ENCODE results near the gene KRTAP12-1. TPM values are rescaled to one million over a fixed set of nuclear protein-coding genes. Genes with fewer than 3 reads are reported as not detected.

Gene KRTAP12-1
- total RNA-seq, 1 donor from 2014 or later = not detected

DNA sequence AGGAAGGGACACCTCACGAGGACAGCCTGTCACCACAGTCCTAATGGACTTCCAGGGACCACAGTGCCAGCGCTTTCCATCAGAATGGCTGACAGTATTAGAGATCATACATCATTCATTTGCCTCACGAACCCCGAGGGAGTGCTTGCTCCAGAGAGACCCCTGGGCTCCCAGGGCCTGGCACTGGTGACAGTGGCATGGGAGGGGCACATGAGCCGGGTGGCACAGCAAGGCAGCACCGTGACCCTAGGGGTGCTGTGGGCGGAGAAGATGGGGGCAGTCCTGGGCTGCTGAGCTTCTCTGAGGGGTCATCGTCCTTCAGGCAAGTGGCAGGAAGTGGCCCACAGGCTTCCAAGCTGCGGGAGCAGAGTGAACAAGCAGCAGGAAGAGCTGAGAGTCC, 45.8 kb upstream of the KRTAP12-1 start:
- peaks cover 7% of the 10 kb centered on the region for H3K4me1 ChIP-seq
- no peak overlapping the region for H3K4me3 ChIP-seq
- H3K27ac ChIP-seq (replicated peaks) = no peak overlapping the region
- intact Hi-C loops (cut with micrococcal nuclease) = no loop called here
- TF ChIP-seq, protein P1, sequence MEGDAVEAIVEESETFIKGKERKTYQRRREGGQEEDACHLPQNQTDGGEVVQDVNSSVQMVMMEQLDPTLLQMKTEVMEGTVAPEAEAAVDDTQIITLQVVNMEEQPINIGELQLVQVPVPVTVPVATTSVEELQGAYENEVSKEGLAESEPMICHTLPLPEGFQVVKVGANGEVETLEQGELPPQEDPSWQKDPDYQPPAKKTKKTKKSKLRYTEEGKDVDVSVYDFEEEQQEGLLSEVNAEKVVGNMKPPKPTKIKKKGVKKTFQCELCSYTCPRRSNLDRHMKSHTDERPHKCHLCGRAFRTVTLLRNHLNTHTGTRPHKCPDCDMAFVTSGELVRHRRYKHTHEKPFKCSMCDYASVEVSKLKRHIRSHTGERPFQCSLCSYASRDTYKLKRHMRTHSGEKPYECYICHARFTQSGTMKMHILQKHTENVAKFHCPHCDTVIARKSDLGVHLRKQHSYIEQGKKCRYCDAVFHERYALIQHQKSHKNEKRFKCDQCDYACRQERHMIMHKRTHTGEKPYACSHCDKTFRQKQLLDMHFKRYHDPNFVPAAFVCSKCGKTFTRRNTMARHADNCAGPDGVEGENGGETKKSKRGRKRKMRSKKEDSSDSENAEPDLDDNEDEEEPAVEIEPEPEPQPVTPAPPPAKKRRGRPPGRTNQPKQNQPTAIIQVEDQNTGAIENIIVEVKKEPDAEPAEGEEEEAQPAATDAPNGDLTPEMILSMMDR (IDR thresholded peaks at IDR 0.05; ENCODE audit: borderline replicate concordance) = no peak
- no peak for DNase-seq
- peaks cover 54% of the 10 kb centered on the region for H3K27me3 ChIP-seq (ENCODE audit: low read depth)
- no peaks in the 10 kb centered on the region for H3K9me3 ChIP-seq (replicated peaks)
- H3K36me3 ChIP-seq = no peaks in the 10 kb centered on the region

GRCh38 chr21:44727321-44727720, 45.4 kb upstream of the KRTAP12-1 start:
- DNase-seq = no peak
- Histone ChIP-seq H3K9me3 (replicated peaks) (no peaks in the 10 kb centered on the region), H3K27ac (replicated peaks) (no peak overlapping the region), H3K27me3 (ENCODE audit: low read depth) (peaks cover 58% of the 10 kb centered on the region), H3K4me1 (peaks cover 7% of the 10 kb centered on the region), H3K36me3 (no peaks in the 10 kb centered on the region), H3K4me3 (no peak overlapping the region)
- intact Hi-C loops (cut with micrococcal nuclease) = no loop called here
- TF ChIP-seq, protein P1 (IDR thresholded peaks at IDR 0.05; ENCODE audit: borderline replicate concordance) = no peak

DNA sequence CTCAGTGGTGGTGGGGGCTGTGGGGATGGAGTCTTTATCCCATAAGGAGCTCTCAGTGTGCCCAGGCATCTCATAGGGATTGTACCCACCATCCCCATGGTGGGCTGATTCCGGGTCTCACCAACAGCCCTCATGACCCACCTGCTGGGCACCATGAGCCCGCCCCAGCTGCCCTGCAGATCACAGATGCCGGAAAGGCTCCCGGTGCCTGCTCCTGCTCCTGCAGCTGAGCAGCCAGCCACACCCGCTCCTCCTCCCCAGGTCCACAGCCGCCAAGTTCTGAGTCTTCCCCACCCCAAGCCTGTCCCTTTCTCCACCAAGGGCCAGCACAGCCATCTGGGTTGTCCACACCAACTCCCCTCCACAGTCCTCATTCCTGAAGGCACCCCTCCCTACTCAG, 44.9 kb upstream of the KRTAP12-1 start:
- H3K9me3 ChIP-seq (replicated peaks) = no peaks in the 10 kb centered on the region
- DNase-seq = no peak
- H3K27me3 ChIP-seq (ENCODE audit: low read depth) = peaks cover 63% of the 10 kb centered on the region
- no peak overlapping the region for H3K27ac ChIP-seq (replicated peaks)
- H3K36me3 ChIP-seq = no peaks in the 10 kb centered on the region
- intact Hi-C loops (cut with micrococcal nuclease) = no loop called here
- H3K4me3 ChIP-seq = no peak overlapping the region
- TF ChIP-seq, protein P1 (IDR thresholded peaks at IDR 0.05; ENCODE audit: borderline replicate concordance) = no peak
- peaks cover 7% of the 10 kb centered on the region for H3K4me1 ChIP-seq

- Histone ChIP-seq H3K9me3 (replicated peaks) (no peaks in the 10 kb centered on the region), H3K27me3 (ENCODE audit: low read depth) (peaks cover 69% of the 10 kb centered on the region), H3K4me1 (peaks cover 9% of the 10 kb centered on the region)
These were observed 43.0 kb upstream of the KRTAP12-1 start for GRCh38 chr21:44724926-44725325.

DNA sequence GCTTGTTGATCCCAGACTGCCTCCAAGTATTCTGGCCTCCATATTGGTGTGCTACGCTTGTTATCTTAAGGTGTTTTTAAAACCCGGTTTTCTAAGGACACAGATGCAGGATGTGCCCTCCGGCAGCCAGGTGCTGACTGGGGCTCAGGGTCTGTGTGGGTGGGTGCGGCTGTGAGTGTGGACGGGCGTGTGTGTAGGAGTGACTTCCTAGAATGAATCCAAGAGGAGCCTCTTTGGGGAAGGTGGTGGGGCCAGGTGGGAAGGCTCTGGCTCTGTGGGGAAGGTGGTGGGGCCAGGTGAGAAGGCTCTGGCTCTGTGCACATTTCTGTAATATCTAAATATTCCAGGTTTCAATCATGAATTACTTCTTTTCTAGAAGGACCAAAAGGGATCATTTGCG, 42.2 kb upstream of the KRTAP12-1 start:
- Histone ChIP-seq H3K4me1 (peaks cover 12% of the 10 kb centered on the region), H3K36me3 (no peaks in the 10 kb centered on the region), H3K27ac (replicated peaks) (no peak overlapping the region), H3K27me3 (ENCODE audit: low read depth) (peaks cover 69% of the 10 kb centered on the region), H3K4me3 (no peak overlapping the region), H3K9me3 (replicated peaks) (no peaks in the 10 kb centered on the region)
- DNase-seq = no peak
- intact Hi-C loops (cut with micrococcal nuclease) = no loop called here
- TF ChIP-seq, protein P1 (IDR thresholded peaks at IDR 0.05; ENCODE audit: borderline replicate concordance) = no peak

More at GRCh38 chr21:44724926-44725325, 43.0 kb upstream of the KRTAP12-1 start:
- no peak overlapping the region for H3K4me3 ChIP-seq
- DNase-seq = no peak
- no peak overlapping the region for H3K27ac ChIP-seq (replicated peaks)
- H3K36me3 ChIP-seq = no peaks in the 10 kb centered on the region
- intact Hi-C loops (cut with micrococcal nuclease) = no loop called here
- TF ChIP-seq, protein P1 (IDR thresholded peaks at IDR 0.05; ENCODE audit: borderline replicate concordance) = no peak

Measured in left ventricle myocardium inferior (tissue), 1 donor.